Hematopoietic multipotent progenitor cell (in vitro differentiated cells): ENCODE measurements around the gene SBNO1. TPM values are rescaled to one million over a fixed set of nuclear protein-coding genes. Genes with fewer than 3 reads are reported as not detected.
A peak's percentile ranks its signal among the peaks of the same experiment; 100 is the strongest.
"Not testable (repeated sequence)": the region's sequence is repeated elsewhere in the genome, so short reads cannot be mapped to it uniquely, and the experiment has no call there.

ENCODE experiments used
- DNase-seq, 3 donors: peaks; one replicate each; pipeline ENCODE4 v3.0.0-alpha.2; 2011 to 2015; ENCODE audit warnings: low read depth in 2 of 3, low spot score in 2 of 3
- total RNA-seq: library from RNA; depleted of rRNA; stranded (reverse); fragments of >200 nt; gene quantifications from one replicate; pipeline ENCODE4 v1.2.3, GENCODE V29; 2012

The SBNO1 gene
- total RNA-seq, 1 donor: 11.8 TPM

- DNase-seq: peak in 1 of 3 donors; percentile 20
These were observed 25.1 kb upstream of the SBNO1 start for GRCh38 chr12:123389560-123390351.

- no peak for DNase-seq
These were observed 24.4 kb upstream of the SBNO1 start for GRCh38 chr12:123388951-123389559.

- peak in 2 of 3 donors; percentile 64 to 71 for DNase-seq
These were observed 23.7 kb upstream of the SBNO1 start for GRCh38 chr12:123388177-123388950.

GRCh38 chr12:123387508-123388176, 23.0 kb upstream of the SBNO1 start:
- peak in 2 of 3 donors; percentile 22 to 53 for DNase-seq

- not testable (repeated sequence) for DNase-seq
These were observed 20.9 kb upstream of the SBNO1 start for GRCh38 chr12:123385536-123385935.

- DNase-seq: no peak
These were observed 20.3 kb upstream of the SBNO1 start for GRCh38 chr12:123384994-123385376.

GRCh38 chr12:123384318-123384993, 19.8 kb upstream of the SBNO1 start:
- no peak for DNase-seq

- DNase-seq: no peak
These were observed 18.0 kb upstream of the SBNO1 start for GRCh38 chr12:123382684-123383083.

- DNase-seq: no peak
These were observed 14.7 kb upstream of the SBNO1 start for GRCh38 chr12:123379391-123379790.

- not testable (repeated sequence) for DNase-seq
These were observed 7.8 kb upstream of the SBNO1 start for GRCh38 chr12:123372415-123372814.

GRCh38 chr12:123371667-123372368, 7.2 kb upstream of the SBNO1 start:
- not testable (repeated sequence) for DNase-seq

- no peak for DNase-seq
These were observed 4.6 kb upstream of the SBNO1 start for GRCh38 chr12:123369229-123369628.

GRCh38 chr12:123368431-123368830, 3.8 kb upstream of the SBNO1 start:
- not testable (repeated sequence) for DNase-seq

- DNase-seq: no peak
These were observed 2.9 kb upstream of the SBNO1 start for GRCh38 chr12:123367511-123367910.

- peak; percentile 94 to 99 (median 99) for DNase-seq
These were observed 624 bp upstream of the SBNO1 start for GRCh38 chr12:123365025-123365917.

- DNase-seq: peak in 2 of 3 donors; percentile 24 to 36
These were observed 711 bp downstream of the SBNO1 start for GRCh38 chr12:123363740-123364531.

GRCh38 chr12:123363390-123363739, 1.3 kb downstream of the SBNO1 start:
- DNase-seq: peak in 2 of 3 donors; percentile 9 to 25

GRCh38 chr12:123358035-123358434, 6.6 kb downstream of the SBNO1 start:
- DNase-seq: no peak
